T1000 (cell line): Measurements from ENCODE around the gene LAMB4.

Source experiments
- DNase-seq: peaks from one replicate; lab custom pipeline; 2025; ENCODE audit warnings: mixed read lengths; lab: John Stamatoyannopoulos, UW

The LAMB4 gene

GRCh38 chr7:108143658-108144420 is 13.7 kb upstream of the LAMB4 start:
- DNase-seq: no peak

GRCh38 chr7:108142675-108143259 is 12.6 kb upstream of the LAMB4 start:
- DNase-seq: no peak

- DNase-seq: no peak
Observed at GRCh38 chr7:108142180-108142579, 12.0 kb upstream of the LAMB4 start.

DNA sequence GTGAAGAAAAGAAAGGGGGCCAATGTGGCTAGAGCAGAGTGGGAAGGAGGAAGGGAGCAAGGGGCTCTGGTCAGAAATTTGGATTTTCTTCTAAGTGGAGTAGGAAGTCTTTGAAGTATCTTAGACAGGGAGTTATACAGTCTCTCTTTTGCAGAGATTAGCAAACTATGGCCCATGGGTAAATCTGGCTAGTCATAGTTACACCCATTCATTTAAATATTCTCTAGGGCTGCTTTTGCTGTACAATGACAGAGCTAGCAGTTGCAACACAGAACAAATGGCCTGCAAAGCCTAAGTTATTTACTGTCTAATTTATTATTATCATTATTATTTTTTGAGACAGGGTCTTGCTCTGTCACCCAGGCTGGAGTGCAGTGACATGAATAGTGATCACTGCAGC is 10.5 kb upstream of the LAMB4 start:
- no peak for DNase-seq

DNA sequence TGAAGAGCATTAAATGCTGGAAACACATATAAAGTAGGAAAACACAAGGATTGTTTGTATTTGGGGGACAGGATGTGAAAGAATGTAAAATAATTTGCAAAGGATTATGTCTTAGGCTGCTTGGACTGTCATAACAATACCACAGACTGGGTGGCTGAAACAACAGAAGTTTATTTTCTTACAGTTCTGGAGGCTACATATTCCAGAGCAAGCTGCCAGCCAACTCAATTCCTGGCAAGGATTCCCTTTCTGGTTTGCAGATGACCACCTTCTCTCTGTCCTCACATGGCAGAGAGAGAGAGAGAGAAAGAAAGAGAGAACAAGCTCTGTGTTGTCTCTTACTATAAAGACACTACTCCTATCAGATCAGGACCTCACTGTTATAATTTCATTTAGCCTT is 8.8 kb upstream of the LAMB4 start:
- DNase-seq: no peak

DNA sequence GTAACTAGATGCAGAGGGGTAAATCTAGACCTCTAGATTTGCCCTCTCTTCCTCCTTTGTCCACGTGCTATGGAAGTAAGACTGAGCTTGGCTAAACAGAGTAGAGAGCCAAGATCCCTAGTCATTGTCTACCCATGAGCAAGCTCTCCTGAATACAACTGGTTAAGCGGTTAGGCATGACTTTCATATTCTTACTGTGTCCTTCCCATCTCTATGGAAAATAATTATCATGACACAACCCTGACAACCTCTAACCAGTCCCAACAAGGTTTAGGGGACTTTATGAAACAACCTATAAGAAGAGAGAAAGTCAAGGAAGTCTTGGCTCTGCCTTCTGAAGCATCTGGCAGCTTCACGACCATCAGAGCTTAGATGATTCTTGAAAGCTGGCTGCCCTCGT is 7.8 kb upstream of the LAMB4 start:
- DNase-seq: no peak

DNA sequence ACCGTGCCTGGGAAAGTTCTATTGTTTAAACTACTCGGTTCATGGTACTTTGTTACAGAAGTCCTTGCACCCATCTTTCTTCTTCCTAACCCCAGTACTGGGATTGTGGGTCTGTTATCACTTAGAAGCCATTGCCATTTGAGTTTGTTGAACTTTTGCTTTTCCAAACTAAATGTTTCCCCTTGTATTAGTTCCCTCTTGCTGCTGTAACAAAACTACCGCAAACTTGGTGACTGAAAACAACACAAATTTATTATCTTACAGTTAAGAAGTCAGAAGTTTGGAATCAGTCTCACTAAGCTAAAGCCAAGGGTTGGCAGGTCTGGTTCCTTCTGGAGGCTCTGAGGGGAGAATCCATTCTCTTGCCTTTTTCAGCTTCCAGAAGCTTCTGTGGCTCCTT is 6.9 kb upstream of the LAMB4 start:
- no peak for DNase-seq

DNA sequence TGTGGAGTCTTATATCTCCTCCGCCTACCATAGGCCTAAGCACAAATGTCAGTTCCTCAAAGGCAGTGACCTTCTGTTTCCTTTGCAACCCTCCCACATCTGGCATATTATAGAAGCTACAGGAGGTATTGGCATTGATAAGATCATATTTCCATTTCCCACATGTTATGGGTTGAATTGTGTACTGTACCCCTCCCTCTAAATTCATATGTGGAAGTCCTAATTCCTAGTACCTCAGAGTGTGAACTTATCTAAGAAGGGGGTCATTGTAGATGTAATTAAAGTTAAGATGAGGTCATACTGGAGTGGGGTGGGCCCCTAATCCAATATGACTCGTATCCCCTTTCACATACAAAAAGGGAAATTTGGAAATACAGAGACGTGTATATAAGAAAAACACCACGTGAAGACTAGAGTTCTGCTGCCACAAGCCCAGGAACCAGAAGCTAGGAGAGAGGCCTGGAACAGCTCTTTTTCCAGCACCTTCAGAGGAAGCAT is 6.1 kb upstream of the LAMB4 start:
- DNase-seq: no peak

DNA sequence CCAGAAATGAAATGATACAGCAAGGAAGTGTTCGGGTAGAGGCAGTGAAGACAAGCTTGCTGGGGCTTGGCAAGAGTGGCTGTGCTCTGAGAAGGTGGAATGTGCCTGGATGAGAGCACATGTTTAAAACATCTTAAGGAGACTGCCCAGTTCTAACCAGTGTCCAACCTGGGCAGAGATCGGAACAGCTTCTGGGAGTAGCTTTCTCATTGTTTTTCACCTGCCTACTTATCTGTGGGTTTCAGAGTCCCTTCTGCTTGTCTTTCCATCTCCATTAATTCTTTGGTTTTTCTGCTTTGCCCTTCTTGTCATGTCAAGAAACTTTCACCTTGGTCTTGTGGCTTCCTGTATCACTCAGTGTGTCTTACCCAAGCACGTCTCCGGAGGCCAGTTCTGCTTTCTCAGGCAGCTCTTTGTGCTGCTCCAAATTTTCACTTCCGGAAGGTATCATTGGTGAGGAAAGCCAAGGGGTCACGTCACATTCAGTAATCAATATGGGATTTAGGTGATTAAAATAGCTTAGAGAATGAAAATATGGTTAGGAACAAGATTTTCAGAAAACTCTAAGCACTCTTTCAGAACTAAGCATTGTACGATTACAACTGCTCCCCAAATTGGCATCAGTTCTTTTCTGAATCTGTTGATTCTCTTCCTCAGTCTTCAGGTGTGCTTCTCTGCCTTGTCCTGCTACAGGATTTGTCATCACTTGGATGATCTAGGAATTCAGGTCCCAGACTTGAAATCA is 5.5 kb upstream of the LAMB4 start:
- no peak for DNase-seq

DNA sequence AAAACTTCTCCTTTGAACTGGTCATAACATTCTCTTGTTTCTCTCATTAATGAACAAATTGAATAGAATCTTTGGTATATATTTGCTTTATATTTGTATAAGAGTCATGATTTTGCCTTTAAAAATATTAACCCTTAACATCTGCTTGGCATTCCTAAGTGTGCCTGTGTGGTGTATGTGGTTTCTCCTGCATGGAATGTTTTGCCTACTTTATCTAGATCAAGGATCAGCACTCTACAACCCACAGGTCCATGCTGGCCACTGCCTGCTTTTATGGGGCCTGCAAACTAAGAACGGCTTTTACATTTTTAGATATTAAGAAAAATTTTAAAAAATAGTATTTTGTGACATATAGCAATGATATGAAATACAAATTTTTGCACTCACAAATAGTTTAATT is 4.3 kb upstream of the LAMB4 start:
- DNase-seq: no peak

DNA sequence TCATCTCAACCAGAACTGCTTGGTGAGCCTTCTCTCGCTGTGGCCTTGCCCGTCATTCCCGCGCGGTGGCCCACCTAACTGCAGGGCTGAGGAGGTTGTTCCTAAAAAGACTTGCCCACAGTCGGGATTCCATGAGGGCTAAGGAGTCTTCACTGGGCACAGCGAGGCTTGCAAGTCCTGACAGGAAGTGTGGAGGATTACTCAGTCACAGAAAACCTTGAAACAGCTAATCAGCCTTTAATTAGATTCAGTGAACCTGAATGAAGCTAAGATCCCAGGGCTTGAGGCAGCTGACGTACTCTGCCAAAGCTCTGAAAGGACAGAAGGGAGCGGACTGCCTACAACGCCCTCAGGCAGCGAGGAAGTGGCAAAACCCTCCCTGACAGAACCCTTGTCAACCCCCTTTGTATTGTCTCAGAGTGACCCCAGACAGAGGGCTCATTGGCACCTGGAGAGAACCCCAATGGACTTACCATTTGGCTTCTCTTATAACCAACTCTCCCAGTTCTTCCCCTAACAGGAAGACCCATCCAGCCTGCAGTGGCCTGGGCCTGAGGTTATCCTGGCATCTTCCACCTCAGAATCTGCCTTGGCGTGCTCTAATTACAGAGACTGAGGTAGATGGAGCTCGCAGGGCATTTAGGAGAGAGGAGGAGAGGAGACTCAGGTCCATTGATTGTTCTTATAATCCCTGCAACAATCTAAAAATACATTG is 2.5 kb upstream of the LAMB4 start:
- no peak for DNase-seq

- no peak for DNase-seq
Observed at GRCh38 chr7:108129018-108129965, 869 bp downstream of the LAMB4 start.

- no peak for DNase-seq
Observed at GRCh38 chr7:108128514-108128913, 1.6 kb downstream of the LAMB4 start.

GRCh38 chr7:108127461-108127860 is 2.7 kb downstream of the LAMB4 start:
- DNase-seq: no peak

DNA sequence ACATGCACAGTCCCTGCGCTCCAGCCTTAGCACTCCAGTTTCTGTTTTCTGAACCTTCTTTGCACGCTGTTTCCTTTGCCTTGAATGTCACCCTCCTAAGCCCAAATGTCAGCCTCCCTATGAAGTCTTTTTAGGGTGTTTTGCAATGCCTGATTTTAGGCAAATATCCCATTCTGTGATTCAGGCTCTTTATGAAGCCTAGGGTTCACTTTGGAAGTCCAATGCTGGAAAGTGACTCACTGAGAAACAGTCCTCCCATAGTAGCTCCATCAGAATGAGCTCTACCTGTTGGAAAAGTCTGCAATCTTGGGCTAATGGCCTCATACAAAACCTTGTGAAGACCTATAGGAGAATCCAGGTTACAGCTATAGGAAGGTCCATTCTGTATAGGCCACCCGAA is 5.3 kb downstream of the LAMB4 start:
- DNase-seq: no peak

GRCh38 chr7:108122181-108122580 is 8.0 kb downstream of the LAMB4 start:
- no peak for DNase-seq

DNA sequence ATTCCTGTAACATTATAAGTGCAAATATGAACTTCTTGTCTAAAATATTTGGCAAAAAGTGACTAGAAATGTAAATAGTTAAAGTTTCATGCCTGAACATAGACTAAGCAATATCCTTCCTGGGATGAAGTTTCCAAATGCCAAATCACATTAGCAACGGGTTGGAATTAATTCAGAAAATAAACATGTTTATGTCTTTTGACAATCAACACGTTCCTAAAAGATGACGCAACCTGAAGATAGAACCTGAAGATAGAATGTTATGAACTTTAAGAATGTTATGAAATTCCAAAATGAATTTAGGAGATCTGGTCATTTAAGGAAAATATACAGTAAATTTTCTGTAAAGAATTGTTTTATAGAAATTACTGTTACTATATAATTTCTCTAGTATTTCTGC is 9.2 kb downstream of the LAMB4 start:
- DNase-seq: no peak

GRCh38 chr7:108120196-108120595 is 10.0 kb downstream of the LAMB4 start:
- no peak for DNase-seq

DNA sequence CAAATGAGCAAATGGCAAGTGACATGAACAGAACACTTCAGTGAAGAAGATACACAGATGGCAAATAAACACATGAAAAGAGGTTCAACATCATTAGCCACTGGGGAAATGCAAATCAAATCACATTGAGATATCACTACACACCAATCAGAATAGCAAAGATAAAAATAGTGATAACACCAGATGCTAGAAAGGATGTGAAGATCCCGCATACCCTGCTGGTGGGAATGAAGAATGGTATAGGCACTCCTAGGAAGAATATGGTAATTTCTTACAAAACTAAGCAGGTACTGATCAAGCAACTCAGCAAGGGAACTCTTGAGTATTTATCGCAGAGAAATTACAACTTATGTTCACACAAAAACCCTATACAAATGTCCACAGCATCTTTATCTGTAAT is 11.2 kb downstream of the LAMB4 start:
- no peak for DNase-seq

DNA sequence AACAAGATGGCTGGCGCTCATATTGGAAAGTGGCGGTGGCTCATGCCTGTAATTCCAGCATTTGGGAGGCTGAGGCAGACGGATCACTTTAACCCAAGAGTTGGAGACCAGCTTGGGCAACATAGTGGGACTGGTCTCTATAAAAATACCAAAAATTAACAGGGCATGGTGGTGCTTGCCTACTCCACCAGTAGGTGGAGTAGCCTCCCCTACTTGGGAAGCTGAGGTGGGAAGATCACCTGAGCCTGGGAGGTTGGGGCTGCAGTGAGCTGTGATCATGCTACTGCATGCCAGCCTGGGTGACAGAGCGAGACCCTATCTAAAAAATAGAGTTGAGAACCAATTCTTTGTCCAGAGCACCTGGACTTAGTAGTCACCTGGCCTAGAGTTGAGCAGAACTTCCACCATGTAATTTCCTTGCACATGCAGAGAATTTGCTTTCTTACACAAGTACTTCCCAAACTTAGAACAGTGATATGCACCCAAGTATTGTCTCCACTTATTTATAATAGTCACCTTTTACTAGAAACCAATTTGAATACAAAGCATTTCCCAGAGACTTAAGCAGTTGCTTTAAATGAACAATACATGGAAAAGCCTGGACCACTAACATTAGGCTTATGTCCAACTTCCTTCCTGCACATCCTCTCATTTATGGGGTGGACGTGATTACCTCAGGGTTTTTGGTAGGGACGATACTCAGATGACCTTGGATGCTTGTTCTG is 15.9 kb downstream of the LAMB4 start:
- no peak for DNase-seq

DNA sequence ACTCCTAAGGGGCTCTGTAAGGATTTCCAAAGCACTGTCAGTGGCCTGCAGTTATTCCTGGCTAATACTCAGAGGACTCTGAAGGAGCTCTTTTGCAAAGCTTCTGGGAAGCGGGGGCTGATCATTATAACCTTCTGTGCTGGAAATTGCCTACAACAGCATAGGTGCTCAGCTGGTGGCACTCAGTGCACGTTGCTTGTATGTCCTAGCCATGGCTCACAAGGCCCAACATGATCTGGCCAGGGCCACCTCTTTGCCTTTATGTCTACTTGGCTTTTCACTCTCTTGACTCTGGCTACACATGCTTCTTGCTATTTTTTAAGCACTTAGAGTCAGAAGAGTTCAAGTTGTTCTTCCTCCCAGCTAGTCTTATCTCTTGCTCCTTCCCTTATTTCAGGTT is 17.5 kb downstream of the LAMB4 start:
- no peak for DNase-seq
